A549 (cell line): ENCODE data around the gene PLA2G2D.

ENCODE experiments used
- BHLHE40 ChIP-seq: IDR thresholded peaks from 2 replicates; pipeline ENCODE4 v1.6.1; 2012; ENCODE audit warnings: low read depth, low read length, inconsistent platforms
- MYC ChIP-seq: IDR thresholded peaks from 2 replicates; pipeline ENCODE4 v1.6.1; 2012; ENCODE audit warnings: mild to moderate bottlenecking, inconsistent platforms, low read length, improper control_type of control experiment, borderline replicate concordance
- TF ChIP-seq, protein P1 (sequence below): fragments of >200 bp; sonication (Bioruptor Twin); formaldehyde crosslinking; IDR thresholded peaks from 3 replicates; pipeline ENCODE4 v1.5.1; 2016

DNA sequence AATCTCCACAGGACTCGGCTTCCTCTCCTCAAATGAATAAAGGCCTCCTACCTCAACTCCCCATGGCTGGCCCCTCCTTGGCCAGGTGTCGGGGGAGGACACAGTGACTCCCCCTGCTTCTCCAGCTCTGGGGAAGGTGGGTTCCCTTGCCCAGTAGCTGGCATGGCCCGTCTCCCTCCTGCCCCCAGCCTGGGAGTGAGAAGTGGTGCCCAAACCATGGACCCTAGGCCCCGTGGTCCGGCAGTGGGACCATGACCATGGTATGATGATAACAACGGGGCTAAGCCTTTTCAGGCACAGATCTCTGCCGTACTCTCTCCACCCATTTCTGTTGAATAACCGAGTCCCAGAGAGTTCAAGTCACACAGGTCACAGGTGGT lies 31.0 kb upstream of the PLA2G2D start:
- TF ChIP-seq, protein P1, sequence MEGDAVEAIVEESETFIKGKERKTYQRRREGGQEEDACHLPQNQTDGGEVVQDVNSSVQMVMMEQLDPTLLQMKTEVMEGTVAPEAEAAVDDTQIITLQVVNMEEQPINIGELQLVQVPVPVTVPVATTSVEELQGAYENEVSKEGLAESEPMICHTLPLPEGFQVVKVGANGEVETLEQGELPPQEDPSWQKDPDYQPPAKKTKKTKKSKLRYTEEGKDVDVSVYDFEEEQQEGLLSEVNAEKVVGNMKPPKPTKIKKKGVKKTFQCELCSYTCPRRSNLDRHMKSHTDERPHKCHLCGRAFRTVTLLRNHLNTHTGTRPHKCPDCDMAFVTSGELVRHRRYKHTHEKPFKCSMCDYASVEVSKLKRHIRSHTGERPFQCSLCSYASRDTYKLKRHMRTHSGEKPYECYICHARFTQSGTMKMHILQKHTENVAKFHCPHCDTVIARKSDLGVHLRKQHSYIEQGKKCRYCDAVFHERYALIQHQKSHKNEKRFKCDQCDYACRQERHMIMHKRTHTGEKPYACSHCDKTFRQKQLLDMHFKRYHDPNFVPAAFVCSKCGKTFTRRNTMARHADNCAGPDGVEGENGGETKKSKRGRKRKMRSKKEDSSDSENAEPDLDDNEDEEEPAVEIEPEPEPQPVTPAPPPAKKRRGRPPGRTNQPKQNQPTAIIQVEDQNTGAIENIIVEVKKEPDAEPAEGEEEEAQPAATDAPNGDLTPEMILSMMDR = no peak
- TF ChIP-seq BHLHE40 (no peak), MYC (no peak)
